HEK293 (cell line): Measurements from ENCODE around the gene SDF2.
"Not testable (repeated sequence)": the region's sequence is repeated elsewhere in the genome, so short reads cannot be mapped to it uniquely, and the experiment has no call there.

Experiments used
- CTCF ChIP-seq: fragments of 450-650 bp; formaldehyde crosslinking; IDR thresholded peaks from 2 replicates; pipeline ENCODE4 v1.5.1; 2016; ENCODE audit warnings: missing biosample characterization, missing genetic modification characterization
- HOXA7 ChIP-seq: sonication (generic); formaldehyde crosslinking; IDR thresholded peaks from 2 replicates; pipeline ENCODE4 v1.8.1; 2022; ENCODE audit warnings: missing genetic modification reagents, borderline replicate concordance
- KLF9 ChIP-seq: fragments of 450-650 bp; formaldehyde crosslinking; IDR thresholded peaks from 2 replicates; pipeline ENCODE4 v1.5.1; 2016; ENCODE audit warnings: missing biosample characterization, missing genetic modification characterization, low read depth
- SP2 ChIP-seq: fragments of 450-650 bp; formaldehyde crosslinking; IDR thresholded peaks from 2 replicates; pipeline ENCODE4 v1.5.1; 2016; ENCODE audit warnings: missing biosample characterization, missing genetic modification characterization
- ZBTB7A ChIP-seq: fragments of 450-650 bp; formaldehyde crosslinking; IDR thresholded peaks from 2 replicates; pipeline ENCODE4 v1.5.1; 2016; ENCODE audit warnings: low read depth, missing biosample characterization, missing genetic modification characterization
- ZNF148 ChIP-seq: fragments of 450-650 bp; formaldehyde crosslinking; IDR thresholded peaks from 2 replicates; pipeline ENCODE4 v1.5.0; 2017; ENCODE audit warnings: missing biosample characterization, missing genetic modification characterization, borderline replicate concordance
- ZNF221 ChIP-seq: fragments of 450-650 bp; formaldehyde crosslinking; IDR thresholded peaks from 2 replicates; pipeline ENCODE4 v1.5.1; 2017; ENCODE audit warnings: missing biosample characterization, missing genetic modification characterization, borderline replicate concordance
- ZNF549 ChIP-seq: fragments of 450-650 bp; IDR thresholded peaks from 2 replicates; pipeline ENCODE4 v1.5.1; 2018; ENCODE audit warnings: missing biosample characterization, missing genetic modification characterization, mild to moderate bottlenecking, inconsistent platforms, moderate library complexity
- ZNF677 ChIP-seq: fragments of 450-650 bp; IDR thresholded peaks from 2 replicates; pipeline ENCODE4 v1.5.0; 2018; ENCODE audit warnings: missing biosample characterization, mild to moderate bottlenecking, missing genetic modification characterization, moderate library complexity
- ZNF791 ChIP-seq: fragments of 450-650 bp; formaldehyde crosslinking; IDR thresholded peaks from 2 replicates; pipeline ENCODE4 v1.5.1; 2016; ENCODE audit warnings: missing biosample characterization, missing genetic modification characterization
- TF ChIP-seq, protein P1 (sequence below): fragments of 450-650 bp; formaldehyde crosslinking; IDR thresholded peaks from 2 replicates; pipeline ENCODE4 v1.5.1; 2016; ENCODE audit warnings: missing biosample characterization, missing genetic modification characterization
- TF ChIP-seq, protein P2 (sequence below): fragments of 450-650 bp; formaldehyde crosslinking; IDR thresholded peaks from 2 replicates; pipeline ENCODE4 v1.5.1; 2016; ENCODE audit warnings: missing biosample characterization, missing genetic modification characterization

GRCh38 chr17:28604031-28604430, 57.7 kb downstream of the SDF2 start:
- TF ChIP-seq CTCF (tag by site-specific recombination); HOXA7 (CRISPR knock-in tag); ZNF791 (tag by site-specific recombination); SP2 (tag by site-specific recombination); ZNF221 (tag by site-specific recombination); ZNF549 (tag by site-specific recombination); ZNF148; KLF9 (tag by site-specific recombination); ZBTB7A (tag by site-specific recombination); ZNF677: not testable (repeated sequence)
- TF ChIP-seq, protein P1, sequence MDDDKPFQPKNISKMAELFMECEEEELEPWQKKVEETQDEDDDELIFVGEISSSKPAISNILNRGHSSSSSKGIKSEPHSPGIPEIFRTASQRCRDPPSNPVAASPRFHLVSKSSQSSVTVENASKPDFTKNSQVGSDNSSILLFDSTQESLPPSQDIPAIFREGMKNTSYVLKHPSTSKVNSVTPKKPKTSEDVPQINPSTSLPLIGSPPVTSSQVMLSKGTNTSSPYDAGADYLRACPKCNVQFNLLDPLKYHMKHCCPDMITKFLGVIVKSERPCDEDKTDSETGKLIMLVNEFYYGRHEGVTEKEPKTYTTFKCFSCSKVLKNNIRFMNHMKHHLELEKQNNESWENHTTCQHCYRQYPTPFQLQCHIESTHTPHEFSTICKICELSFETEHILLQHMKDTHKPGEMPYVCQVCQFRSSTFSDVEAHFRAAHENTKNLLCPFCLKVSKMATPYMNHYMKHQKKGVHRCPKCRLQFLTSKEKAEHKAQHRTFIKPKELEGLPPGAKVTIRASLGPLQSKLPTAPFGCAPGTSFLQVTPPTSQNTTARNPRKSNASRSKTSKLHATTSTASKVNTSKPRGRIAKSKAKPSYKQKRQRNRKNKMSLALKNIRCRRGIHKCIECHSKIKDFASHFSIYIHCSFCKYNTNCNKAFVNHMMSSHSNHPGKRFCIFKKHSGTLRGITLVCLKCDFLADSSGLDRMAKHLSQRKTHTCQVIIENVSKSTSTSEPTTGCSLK (tag by site-specific recombination) = not testable (repeated sequence)
- TF ChIP-seq, protein P2, sequence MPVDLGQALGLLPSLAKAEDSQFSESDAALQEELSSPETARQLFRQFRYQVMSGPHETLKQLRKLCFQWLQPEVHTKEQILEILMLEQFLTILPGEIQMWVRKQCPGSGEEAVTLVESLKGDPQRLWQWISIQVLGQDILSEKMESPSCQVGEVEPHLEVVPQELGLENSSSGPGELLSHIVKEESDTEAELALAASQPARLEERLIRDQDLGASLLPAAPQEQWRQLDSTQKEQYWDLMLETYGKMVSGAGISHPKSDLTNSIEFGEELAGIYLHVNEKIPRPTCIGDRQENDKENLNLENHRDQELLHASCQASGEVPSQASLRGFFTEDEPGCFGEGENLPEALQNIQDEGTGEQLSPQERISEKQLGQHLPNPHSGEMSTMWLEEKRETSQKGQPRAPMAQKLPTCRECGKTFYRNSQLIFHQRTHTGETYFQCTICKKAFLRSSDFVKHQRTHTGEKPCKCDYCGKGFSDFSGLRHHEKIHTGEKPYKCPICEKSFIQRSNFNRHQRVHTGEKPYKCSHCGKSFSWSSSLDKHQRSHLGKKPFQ (tag by site-specific recombination) = not testable (repeated sequence)
